Stimulated activated effector memory CD8-positive, alpha-beta T cell treated with anti-CD3 and anti-CD28 coated beads, Interleukin-12 subunit alpha, Interleukin-12 subunit beta, amount 100 ng/mL, for 72 hours (primary cell): ENCODE data around the gene TRIM17.
A peak's percentile ranks its signal among the peaks of the same experiment; 100 is the strongest.
"Not testable (repeated sequence)": the region's sequence is repeated elsewhere in the genome, so short reads cannot be mapped to it uniquely, and the experiment has no call there.

Experiments
- ATAC-seq: fragments of 150-1000 bp; cut with Tn5 transposase; 2 replicates; pipeline ENCODE4 v1.10.0; 2021
- DNase-seq, 2 donors: peaks; one replicate each; pipeline ENCODE4 v3.0.0; 2021 to 2022; ENCODE audit warnings: low spot score in 2 of 2
- H3K27ac Mint-ChIP-seq: one replicate; pipeline ENCODE4 v1.8.0; 2022; ENCODE audit warnings: mild to moderate bottlenecking, mixed read lengths
- H3K36me3 Mint-ChIP-seq: one replicate; pipeline ENCODE4 v1.8.0; 2022; ENCODE audit warnings: mild to moderate bottlenecking, mixed read lengths
- H3K4me1 Mint-ChIP-seq: one replicate; pipeline ENCODE4 v1.8.0; 2022; ENCODE audit warnings: mixed read lengths
- H3K4me3 Mint-ChIP-seq: one replicate; pipeline ENCODE4 v1.8.0; 2022; ENCODE audit warnings: mild to moderate bottlenecking, mixed read lengths
- H3K9me3 Mint-ChIP-seq: one replicate; pipeline ENCODE4 v1.8.0; 2022; ENCODE audit warnings: mixed read lengths

The TRIM17 gene

DNA sequence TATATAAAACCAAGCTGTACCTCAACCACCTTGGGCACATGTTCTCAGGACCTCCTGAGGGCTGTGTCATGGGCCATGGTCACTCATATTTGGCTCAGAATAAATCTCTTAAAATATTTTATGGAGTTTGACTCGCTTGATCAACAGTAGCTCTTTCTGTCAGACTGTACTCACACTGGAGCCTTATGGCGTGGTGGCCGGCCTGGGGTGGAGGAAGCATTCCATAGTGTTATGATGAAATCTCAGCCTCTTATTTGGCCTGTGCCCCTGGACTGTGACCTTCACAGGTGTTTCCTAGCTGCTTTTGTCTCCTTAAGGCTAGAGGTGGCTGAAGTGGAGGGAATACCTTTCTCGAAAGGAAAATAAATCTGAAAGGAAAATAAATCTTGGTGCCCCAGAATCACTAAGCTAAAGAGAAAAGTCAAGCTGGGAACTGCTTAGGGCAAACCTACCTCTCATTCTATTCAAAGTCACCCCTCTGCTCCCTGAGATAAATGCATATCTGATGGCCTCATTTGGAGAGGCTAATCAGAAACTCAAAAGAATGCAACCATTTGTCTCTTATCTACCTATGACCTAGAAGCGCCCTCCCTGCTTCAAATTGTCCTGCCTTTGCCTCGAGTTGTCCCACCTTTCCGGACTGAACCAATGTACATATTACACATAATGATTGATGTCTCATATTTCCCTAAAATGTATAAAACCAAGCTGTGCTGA, 16.8 kb upstream of the TRIM17 start:
- not testable (repeated sequence) for H3K27ac Mint-ChIP-seq, DNase-seq, H3K4me3 Mint-ChIP-seq

DNA sequence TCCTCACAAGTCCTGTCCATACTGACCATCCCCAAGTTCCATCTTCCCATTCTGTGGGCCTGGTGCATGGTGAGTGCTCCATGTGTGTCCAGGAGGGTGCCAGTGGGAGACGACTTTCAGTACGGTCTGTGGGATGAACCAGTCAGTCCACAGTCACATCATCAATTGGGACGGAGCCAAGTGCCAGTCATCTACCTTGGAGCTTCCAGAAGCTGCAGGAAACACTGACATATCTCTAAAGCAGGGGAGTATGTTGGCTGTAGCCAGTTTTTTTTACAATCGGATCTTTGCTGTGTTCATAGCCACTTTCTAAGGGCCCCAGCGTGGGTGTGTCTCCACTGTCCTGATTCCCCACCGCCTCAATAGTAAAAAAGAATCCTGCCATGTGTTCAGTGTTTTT, 13.6 kb upstream of the TRIM17 start:
- no peak for ATAC-seq
- Mint-ChIP-seq H3K36me3 (no peaks in the 10 kb centered on the region), H3K4me3 (no peak overlapping the region), H3K27ac (no peak overlapping the region), H3K9me3 (no peaks in the 10 kb centered on the region), H3K4me1 (no peaks in the 10 kb centered on the region)
- no peak for DNase-seq

More for the DNA sequence above, 16.8 kb upstream of the TRIM17 start:
- not testable (repeated sequence) for H3K4me1 Mint-ChIP-seq, ATAC-seq, H3K36me3 Mint-ChIP-seq, H3K9me3 Mint-ChIP-seq

DNA sequence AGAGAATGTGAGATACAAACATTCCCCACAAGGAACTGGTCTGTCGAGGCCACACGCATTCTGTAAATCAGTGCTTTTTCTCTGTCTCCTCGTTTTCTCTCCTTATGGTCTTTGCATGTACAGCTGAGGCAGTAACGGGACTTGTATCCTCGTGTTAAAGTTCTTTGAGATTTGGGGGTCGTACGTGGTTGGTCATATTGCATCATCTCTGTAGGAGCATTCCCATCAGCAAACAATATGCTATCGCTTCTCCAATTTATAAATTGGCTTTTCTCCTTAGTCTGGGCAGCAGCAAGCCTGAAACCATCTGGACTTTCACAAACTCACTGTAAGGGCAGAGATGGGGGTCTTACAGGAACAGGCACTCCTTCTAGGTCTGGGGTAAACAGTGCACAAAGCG, 13.0 kb upstream of the TRIM17 start:
- ATAC-seq (no peak), DNase-seq (no peak)
- Mint-ChIP-seq H3K4me3 (no peak overlapping the region), H3K4me1 (no peaks in the 10 kb centered on the region), H3K36me3 (no peaks in the 10 kb centered on the region), H3K27ac (no peak overlapping the region), H3K9me3 (no peaks in the 10 kb centered on the region)

DNA sequence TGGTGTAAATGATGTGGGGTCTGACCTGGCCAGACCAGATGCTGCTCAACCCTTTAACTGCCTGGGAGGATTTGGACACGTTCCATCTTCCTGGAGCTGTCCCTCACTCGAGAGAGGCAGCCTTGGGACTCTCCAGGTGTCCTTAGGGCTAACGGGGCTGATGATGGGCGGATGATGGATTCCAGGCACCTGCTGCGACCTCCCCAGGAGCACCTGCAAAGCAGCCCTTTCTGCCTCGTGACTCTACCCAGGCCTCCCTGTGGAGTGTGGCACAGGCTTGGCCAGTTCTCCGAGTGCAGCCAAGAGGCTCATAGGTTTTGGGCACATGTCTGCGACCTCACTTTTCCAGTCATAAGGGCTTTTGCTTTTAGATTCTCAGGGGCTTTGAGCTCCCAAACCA, 12.3 kb upstream of the TRIM17 start:
- H3K36me3 Mint-ChIP-seq = no peaks in the 10 kb centered on the region

DNA sequence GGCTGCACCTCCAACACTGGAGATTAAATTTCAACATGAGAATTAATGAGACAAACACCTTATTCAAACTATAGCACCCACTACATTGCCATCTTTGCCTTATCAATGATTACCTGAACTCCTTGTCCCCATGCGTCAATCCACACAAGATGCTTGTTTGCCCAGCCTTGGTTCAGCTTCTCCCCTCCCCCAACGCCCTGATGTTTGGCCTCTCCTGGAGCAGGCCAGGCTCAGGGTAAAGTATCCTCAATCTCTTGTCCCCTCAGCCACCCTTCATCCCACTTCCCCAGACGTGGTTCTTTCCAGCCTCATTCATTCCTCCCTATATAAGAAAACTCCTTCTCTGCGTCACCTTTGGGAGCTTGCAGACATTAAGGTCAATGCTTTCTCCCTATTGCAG, 11.8 kb upstream of the TRIM17 start:
- Mint-ChIP-seq H3K9me3 (no peaks in the 10 kb centered on the region), H3K27ac (no peak overlapping the region), H3K4me1 (no peaks in the 10 kb centered on the region), H3K36me3 (no peaks in the 10 kb centered on the region), H3K4me3 (no peak overlapping the region)
- no peak for ATAC-seq
- no peak for DNase-seq

More for the DNA sequence above, 12.3 kb upstream of the TRIM17 start:
- no peaks in the 10 kb centered on the region for H3K4me1 Mint-ChIP-seq
- no peak for DNase-seq
- ATAC-seq = no peak
- H3K27ac Mint-ChIP-seq = no peak overlapping the region
- H3K9me3 Mint-ChIP-seq = no peaks in the 10 kb centered on the region
- H3K4me3 Mint-ChIP-seq = no peak overlapping the region

DNA sequence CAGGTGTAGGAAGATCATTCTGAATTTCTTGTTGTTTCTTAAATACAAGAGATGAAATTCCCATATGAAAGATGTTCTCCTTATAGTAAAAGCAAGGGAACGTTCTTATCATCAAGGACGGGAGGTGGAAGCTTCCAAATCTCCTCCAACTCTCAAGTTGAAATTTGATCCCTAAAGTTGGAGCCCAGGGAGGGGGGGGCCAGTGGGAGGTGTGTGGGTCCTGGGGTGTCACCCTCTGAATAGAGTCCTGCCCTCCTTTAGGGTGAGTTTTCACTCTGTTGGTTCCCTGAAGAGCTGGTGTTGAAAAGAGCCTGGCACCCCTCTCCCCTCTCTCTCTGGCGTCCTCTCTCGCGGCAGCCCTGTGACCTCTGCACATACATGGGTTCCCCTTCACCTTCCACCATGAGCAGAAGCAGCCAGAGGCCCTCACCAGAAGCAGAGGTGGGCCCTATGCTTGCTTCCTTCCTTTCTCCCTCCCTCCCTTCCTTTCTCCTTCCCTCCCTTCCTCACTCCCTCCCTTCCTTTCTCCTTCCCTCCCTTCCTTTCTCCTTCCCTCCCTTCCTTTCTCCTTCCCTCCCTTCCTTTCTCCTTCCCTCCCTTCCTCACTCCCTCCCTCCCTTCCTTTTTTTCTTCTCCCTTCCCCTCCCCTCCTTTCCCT, 10.0 kb upstream of the TRIM17 start:
- no peak for DNase-seq
- Mint-ChIP-seq H3K36me3 (no peaks in the 10 kb centered on the region), H3K4me1 (no peaks in the 10 kb centered on the region), H3K4me3 (no peak overlapping the region), H3K9me3 (no peaks in the 10 kb centered on the region), H3K27ac (no peak overlapping the region)
- no peak for ATAC-seq

DNA sequence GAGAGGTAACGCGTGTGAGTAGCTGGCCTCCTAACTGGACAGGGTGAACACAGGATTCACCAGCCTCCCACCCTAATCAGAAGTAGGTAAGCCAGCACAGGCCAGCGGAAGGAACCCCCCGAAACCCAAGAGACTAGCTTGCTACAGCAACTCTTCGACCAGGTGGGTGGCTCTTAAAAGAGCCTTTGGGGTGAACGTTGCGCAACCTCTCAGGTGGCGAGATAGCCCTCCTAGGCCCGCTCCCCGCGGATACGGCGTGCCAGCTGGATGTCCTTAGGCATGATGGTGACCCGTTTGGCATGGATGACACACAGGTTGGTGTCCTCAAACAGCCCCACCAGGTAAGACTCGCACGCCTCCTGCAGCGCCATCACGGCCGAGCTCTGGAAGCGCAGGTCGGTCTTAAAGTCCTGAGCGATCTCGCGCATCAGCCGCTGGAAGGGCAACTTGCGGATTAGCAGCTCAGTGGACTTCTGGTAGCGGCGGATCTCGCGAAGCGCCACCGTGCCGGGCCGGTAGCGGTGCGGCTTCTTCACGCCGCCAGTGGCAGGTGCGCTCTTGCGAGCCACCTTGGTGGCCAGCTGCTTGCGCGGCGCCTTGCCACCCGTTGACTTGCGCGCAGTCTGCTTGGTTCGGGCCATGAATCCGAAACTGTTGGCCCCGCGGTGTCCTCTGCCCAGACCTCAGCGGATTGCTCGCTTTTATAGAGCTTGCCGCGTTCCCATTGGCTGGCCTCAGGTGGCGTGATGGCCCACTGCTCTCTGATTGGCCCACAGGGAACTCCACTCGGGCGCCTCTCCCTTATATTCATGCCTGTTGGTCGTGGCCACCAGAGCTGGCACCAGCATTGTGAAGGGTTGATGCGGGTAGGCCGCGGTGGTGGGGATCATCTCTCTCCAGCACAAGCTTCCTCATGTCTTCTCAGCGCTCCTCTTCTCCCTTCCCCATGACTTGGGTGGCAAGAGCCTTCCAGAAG, 8.3 kb upstream of the TRIM17 start:
- no peaks in the 10 kb centered on the region for H3K36me3 Mint-ChIP-seq
- no peaks in the 10 kb centered on the region for H3K4me1 Mint-ChIP-seq
- no peak overlapping the region for H3K27ac Mint-ChIP-seq
- DNase-seq (no peak), ATAC-seq (no peak)
- H3K4me3 Mint-ChIP-seq = no peak overlapping the region
- no peaks in the 10 kb centered on the region for H3K9me3 Mint-ChIP-seq

DNA sequence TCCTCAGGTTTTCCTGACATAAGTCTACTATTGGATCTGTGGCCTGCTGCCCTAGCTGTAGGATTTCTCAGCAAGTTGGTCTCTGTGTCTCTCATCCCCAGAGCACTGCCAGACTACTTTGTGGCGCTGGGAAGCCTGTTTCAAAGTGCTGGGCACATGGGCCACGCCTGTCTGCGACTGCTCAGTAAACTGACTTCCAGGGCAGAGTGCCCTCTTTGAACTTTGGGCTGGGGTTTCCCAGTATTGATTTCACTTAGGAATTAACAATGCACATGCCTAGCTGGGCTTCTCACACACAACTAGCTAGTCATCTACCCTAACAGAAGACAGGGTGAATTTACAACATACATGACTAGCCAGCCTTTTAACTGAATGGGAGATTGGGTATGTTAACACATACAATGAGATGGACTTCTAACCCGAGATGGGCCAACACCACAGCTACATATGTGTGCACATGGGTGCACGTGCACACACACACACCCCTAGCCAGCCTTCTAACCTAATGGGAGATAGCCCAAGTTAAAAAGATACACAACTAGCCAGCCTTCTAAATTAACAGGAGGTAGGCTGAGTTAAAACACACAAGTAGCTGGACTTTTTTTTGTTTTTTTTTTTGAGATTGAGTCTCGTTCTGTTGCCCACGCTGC, 6.9 kb upstream of the TRIM17 start:
- Mint-ChIP-seq H3K36me3 (no peaks in the 10 kb centered on the region), H3K4me3 (no peak overlapping the region)

DNA sequence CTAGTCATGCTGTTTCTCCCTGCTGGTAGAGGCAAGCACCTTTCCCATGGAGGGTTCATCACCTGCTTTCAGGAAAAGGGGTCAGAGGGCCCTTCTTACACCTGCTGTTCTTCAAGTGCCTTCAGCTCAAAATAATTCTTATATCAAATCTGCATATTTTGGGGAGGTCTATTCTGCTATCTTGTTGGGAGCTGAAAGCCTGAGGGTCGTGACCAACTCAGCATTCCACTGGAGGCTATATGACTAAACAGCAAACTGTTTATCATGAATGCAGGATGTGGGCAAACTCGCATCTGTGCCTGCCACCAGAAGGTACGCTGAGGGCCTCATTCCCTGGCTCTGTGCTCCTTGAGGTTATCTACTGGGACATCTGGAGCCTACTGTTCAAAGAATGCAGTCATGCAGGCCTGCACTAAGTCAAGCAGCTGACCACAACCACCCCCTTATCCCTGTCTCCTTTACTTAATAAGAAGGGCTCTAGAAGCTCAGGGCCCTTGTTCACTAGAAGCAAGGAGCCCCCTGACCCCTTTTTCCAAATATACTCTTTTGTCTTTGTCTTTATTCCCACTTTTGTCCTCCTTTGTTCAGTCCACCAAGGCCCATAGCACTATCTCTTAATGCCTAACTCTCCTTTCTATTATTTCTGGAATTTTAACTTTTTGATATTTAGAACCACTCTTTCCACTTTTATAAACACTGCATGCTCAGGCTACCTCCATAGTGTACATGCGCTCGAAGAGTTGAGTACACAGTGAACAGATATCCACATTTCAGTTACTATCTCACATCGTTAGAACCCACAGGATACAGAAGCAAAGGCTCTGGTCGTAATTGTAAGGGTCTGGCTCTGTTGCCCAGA, 4.5 kb upstream of the TRIM17 start:
- no peak for DNase-seq
- ATAC-seq = no peak
- Mint-ChIP-seq H3K36me3 (no peaks in the 10 kb centered on the region), H3K4me1 (peaks cover 11% of the 10 kb centered on the region), H3K4me3 (no peak overlapping the region), H3K27ac (no peak overlapping the region), H3K9me3 (no peaks in the 10 kb centered on the region)

More for the DNA sequence above, 6.9 kb upstream of the TRIM17 start:
- Mint-ChIP-seq H3K9me3 (no peaks in the 10 kb centered on the region), H3K27ac (no peak overlapping the region), H3K4me1 (no peaks in the 10 kb centered on the region)
- ATAC-seq (no peak), DNase-seq (no peak)

DNA sequence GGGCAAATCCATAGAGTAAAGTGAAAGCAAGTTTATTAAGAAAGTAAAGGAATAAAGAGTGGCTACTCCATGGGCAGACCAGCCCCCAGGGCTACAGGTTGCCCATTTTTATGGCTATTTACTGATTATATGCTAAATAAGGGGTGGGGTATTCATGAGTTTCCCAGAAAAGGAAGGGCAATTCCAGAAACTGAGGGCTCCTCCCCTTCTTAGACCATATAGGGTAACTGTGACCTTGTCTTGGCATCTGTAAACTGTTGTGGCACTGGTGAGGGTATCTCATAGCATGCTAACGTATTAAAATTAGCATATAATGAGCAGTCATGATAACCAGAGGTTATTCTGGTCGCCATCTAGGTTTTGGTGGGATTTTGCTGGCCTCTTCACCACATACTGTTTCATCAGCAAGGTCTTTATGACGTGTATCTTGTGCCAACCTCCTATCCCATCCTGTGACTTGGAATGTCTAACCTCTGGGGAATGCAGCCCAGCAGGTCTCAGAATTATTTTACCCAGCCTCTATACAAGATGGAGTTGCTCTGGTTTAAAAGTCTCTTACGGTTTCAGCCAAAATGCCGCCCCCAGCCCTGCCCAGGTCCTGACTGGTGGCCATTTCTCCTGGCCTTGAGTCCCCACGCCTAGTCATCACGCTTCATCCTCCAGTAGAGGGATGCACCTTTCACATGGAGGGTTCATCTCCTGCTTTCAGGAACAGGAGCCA, 982 bp upstream of the TRIM17 start:
- no peak for ATAC-seq
- DNase-seq = no peak
- Mint-ChIP-seq H3K4me3 (peak overlapping the region; percentile 70), H3K4me1 (peaks cover 23% of the 10 kb centered on the region), H3K36me3 (no peaks in the 10 kb centered on the region), H3K27ac (no peak overlapping the region), H3K9me3 (no peaks in the 10 kb centered on the region)

DNA sequence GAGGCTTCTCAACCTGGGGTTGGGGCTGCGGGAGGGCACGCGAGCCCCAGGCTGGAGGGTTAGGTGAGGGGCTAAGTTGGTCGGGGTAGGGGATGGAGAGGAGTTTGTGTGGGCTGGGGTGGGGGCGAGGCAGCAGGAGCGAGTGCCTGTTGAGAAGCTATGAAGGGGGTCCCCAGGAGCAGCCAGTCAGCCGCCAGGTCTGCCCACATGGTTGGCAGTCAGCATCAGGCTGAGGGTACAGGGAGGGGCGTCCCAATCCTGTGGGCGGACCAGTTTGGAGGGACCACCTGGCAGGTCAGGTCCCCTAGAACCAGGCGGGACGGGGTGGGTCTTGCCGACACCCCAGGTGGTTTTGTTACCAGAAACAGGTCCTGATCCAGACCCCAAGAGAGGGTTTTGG, 400 bp upstream of the TRIM17 start:
- no peaks in the 10 kb centered on the region for H3K36me3 Mint-ChIP-seq
- no peak for ATAC-seq
- H3K27ac Mint-ChIP-seq = peak overlapping the region; percentile 37
- peak overlapping the region; percentile 70 for H3K4me3 Mint-ChIP-seq
- H3K4me1 Mint-ChIP-seq = peaks cover 23% of the 10 kb centered on the region
- DNase-seq = no peak
- no peaks in the 10 kb centered on the region for H3K9me3 Mint-ChIP-seq

DNA sequence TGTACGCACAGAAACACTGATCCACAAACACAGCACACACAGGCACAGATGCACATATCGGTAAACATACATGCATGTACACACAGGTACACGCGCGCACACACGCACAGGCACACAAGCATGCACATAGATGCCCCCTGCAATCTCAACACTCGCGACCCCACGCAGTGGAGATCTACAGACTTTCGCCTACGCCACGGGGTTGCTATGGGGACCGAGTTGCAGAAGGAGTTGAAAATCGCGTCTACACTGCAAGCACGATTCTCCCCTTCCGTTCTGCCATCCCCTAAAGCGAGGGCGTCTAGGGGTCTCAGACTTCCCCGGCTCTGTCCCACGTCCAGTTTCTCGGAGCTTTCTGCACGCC, 826 bp downstream of the TRIM17 start:
- ATAC-seq (peak; percentile 8), DNase-seq (no peak)
- no peaks in the 10 kb centered on the region for H3K36me3 Mint-ChIP-seq
- H3K9me3 Mint-ChIP-seq = no peaks in the 10 kb centered on the region
- H3K4me3 Mint-ChIP-seq = peak overlapping the region; percentile 70
- peak overlapping the region; percentile 37 for H3K27ac Mint-ChIP-seq
- H3K4me1 Mint-ChIP-seq = peaks cover 28% of the 10 kb centered on the region

DNA sequence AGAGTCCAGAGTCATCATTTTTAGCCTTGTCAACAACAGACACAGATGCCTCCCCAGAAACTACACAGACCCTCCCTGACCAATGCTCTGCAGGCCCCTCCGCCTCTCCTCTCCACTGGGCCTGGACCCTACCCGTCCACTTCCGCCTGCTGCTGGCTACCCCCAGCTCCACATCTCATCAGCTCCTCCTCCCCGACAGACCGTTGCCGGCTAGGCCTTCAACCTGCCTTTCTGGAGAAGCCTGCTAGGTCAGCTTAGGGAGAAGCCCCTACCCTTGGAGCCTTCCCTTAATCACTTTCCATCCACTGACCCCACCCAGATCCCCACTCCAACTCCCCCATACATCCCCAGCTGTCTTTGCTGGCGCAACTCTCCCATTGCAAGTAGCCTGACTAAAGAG, 1.4 kb downstream of the TRIM17 start:
- Mint-ChIP-seq H3K4me1 (peaks cover 29% of the 10 kb centered on the region), H3K27ac (peak overlapping the region; percentile 26), H3K9me3 (no peaks in the 10 kb centered on the region), H3K36me3 (no peaks in the 10 kb centered on the region), H3K4me3 (peak overlapping the region; percentile 70)
- ATAC-seq (no peak), DNase-seq (no peak)
